ENCODE results near the gene LAD1.

Gene LAD1

GRCh38 chr1:201433609-201434008 is 34.5 kb upstream of the LAD1 start:
- Histone ChIP-seq H3K36me3 (ENCODE audit: insufficient read depth, low read length) (no peaks in the 10 kb centered on the region), H3K9ac (ENCODE audit: insufficient read length) (no peak overlapping the region), H3K9me3 (ENCODE audit: low read depth, low read length) (no peaks in the 10 kb centered on the region), H3K4me3 (no peak overlapping the region), H3K27ac (no peak overlapping the region)
- TF ChIP-seq EZH2 (IDR thresholded peaks at IDR 0.05): no peak
- TF ChIP-seq POLR2AphosphoS5 (IDR thresholded peaks at IDR 0.05; ENCODE audit: borderline replicate concordance, low read depth, low read length): no peak
- no peak for TF ChIP-seq FOXP2 (optimal IDR thresholded peaks at IDR 0.05; ENCODE audit: control extremely low read depth, extremely low read length, insufficient read depth)
- no peak for DNase-seq (ENCODE audit: low read depth, low spot score)

DNA sequence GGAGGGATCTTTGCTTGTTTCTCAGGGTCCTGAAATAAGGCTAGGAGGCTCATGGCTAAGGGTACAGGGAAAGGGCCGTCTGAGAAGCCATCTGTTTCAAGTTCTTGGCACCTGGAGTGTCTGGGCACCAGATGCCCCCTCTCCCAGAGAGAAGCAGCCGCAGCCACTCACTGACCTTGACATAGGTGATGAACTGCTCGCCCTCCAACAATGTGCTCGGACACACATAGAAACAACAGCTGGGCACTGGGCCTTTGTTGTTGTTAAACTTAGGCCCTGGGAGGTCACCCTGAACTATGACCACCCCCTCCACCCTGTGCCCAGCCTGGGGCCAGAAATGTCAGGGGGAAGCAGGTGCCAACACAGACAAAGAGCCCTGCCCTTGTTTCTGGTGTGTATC is 31.7 kb upstream of the LAD1 start:
- no peak for DNase-seq (ENCODE audit: low read depth, low spot score)
- H3K27ac ChIP-seq: no peak overlapping the region

GRCh38 chr1:201429736-201430501 is 30.8 kb upstream of the LAD1 start:
- TF ChIP-seq EZH2 (IDR thresholded peaks at IDR 0.05): no peak
- TF ChIP-seq POLR2AphosphoS5 (IDR thresholded peaks at IDR 0.05; ENCODE audit: borderline replicate concordance, low read depth, low read length): no peak
- no peak for TF ChIP-seq FOXP2 (optimal IDR thresholded peaks at IDR 0.05; ENCODE audit: control extremely low read depth, extremely low read length, insufficient read depth)
- H3K4me3 ChIP-seq: no peak overlapping the region
- no peaks in the 10 kb centered on the region for H3K9me3 ChIP-seq (ENCODE audit: low read depth, low read length)
- H3K9ac ChIP-seq (ENCODE audit: insufficient read length): no peak overlapping the region
- no peak overlapping the region for H3K27ac ChIP-seq
- DNase-seq (ENCODE audit: low read depth, low spot score): no peak
- H3K36me3 ChIP-seq (ENCODE audit: insufficient read depth, low read length): no peaks in the 10 kb centered on the region

More for the DNA sequence above, 31.7 kb upstream of the LAD1 start:
- H3K4me3 ChIP-seq: no peak overlapping the region
- H3K9me3 ChIP-seq (ENCODE audit: low read depth, low read length): no peaks in the 10 kb centered on the region
- no peak overlapping the region for H3K9ac ChIP-seq (ENCODE audit: insufficient read length)
- no peaks in the 10 kb centered on the region for H3K36me3 ChIP-seq (ENCODE audit: insufficient read depth, low read length)
- TF ChIP-seq EZH2 (IDR thresholded peaks at IDR 0.05): no peak

- no peak overlapping the region for H3K4me3 ChIP-seq
- no peaks in the 10 kb centered on the region for H3K9me3 ChIP-seq (ENCODE audit: low read depth, low read length)
- no peak overlapping the region for H3K9ac ChIP-seq (ENCODE audit: insufficient read length)
- TF ChIP-seq EZH2 (IDR thresholded peaks at IDR 0.05): no peak
- TF ChIP-seq FOXP2 (optimal IDR thresholded peaks at IDR 0.05; ENCODE audit: control extremely low read depth, extremely low read length, insufficient read depth): no peak
- TF ChIP-seq POLR2AphosphoS5 (IDR thresholded peaks at IDR 0.05; ENCODE audit: borderline replicate concordance, low read depth, low read length): no peak
- no peak for DNase-seq (ENCODE audit: low read depth, low spot score)
- H3K36me3 ChIP-seq (ENCODE audit: insufficient read depth, low read length): no peaks in the 10 kb centered on the region
- H3K27ac ChIP-seq: no peak overlapping the region
Observed at GRCh38 chr1:201427963-201428362, 28.8 kb upstream of the LAD1 start.

DNA sequence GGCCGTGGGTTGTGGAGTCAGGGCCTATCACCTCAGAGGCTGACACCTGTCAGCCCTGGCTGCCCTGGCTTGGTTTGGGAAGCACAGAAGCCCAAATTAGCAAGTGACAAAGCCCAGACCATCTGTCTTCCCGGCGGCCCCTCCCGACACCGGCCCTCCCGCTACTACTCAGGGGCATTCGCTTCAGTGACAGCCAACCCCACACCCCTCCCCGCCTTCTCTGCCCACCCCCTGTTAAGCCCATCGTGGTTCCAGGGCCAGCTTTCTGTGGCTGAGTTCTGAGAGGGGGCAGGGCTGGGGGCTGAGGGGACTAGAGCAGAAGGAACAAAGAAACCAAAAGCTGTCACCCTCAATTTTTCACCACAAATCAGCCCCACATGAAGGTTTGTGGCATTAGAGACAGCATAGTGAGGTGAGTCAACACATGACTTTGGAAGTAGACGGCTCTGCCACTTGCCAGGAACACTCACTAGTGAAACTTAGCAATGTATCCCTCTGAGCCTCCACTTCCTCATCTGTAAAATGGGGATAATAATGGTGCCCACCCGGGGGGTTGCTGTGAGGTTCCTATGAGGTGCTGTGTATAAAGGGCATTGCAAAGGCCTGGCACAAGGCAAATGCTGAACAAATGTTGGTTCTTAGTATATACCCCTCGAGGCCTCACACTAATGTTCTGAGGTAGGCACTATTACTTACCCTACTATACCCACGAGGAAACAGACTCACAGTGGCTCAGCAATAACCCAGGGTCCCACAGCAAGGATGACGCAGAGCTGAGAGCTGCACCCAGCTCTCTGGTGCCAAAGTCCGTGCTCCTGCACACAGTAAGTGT is 27.6 kb upstream of the LAD1 start:
- Histone ChIP-seq H3K9me3 (ENCODE audit: low read depth, low read length) (no peaks in the 10 kb centered on the region), H3K36me3 (ENCODE audit: insufficient read depth, low read length) (no peaks in the 10 kb centered on the region), H3K4me3 (no peak overlapping the region), H3K9ac (ENCODE audit: insufficient read length) (no peak overlapping the region), H3K27ac (no peak overlapping the region)
- TF ChIP-seq FOXP2 (optimal IDR thresholded peaks at IDR 0.05; ENCODE audit: control extremely low read depth, extremely low read length, insufficient read depth) (no peak), EZH2 (IDR thresholded peaks at IDR 0.05) (no peak), POLR2AphosphoS5 (IDR thresholded peaks at IDR 0.05; ENCODE audit: borderline replicate concordance, low read depth, low read length) (no peak)
- DNase-seq (ENCODE audit: low read depth, low spot score): no peak

DNA sequence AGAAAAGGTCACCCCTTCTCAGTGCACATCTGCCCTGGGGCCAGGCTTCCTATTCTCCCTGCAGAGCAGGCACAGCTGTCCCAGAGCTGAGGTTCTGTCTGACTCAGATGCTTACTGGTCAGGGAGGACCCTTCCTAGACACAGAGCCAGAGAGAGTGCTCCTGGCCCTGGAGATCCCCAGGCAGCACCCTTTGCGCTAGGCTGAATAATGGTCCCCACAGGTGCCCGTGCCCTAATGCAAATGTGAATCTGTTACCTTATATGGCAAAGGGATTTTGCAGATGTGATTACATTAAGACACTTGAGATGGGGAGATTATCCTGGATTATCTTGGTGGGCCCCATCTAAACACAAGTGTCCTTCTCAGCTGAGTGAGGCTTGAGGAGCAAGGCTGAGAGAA is 25.0 kb upstream of the LAD1 start:
- Histone ChIP-seq H3K9me3 (ENCODE audit: low read depth, low read length) (no peaks in the 10 kb centered on the region), H3K4me3 (no peak overlapping the region), H3K36me3 (ENCODE audit: insufficient read depth, low read length) (no peaks in the 10 kb centered on the region), H3K9ac (ENCODE audit: insufficient read length) (no peak overlapping the region), H3K27ac (no peak overlapping the region)
- TF ChIP-seq POLR2AphosphoS5 (IDR thresholded peaks at IDR 0.05; ENCODE audit: borderline replicate concordance, low read depth, low read length) (no peak), FOXP2 (optimal IDR thresholded peaks at IDR 0.05; ENCODE audit: control extremely low read depth, extremely low read length, insufficient read depth) (no peak), EZH2 (IDR thresholded peaks at IDR 0.05) (no peak)
- no peak for DNase-seq (ENCODE audit: low read depth, low spot score)

- DNase-seq (ENCODE audit: low read depth, low spot score): no peak
- Histone ChIP-seq H3K27ac (no peak overlapping the region), H3K9ac (ENCODE audit: insufficient read length) (no peak overlapping the region), H3K36me3 (ENCODE audit: insufficient read depth, low read length) (no peaks in the 10 kb centered on the region), H3K4me3 (no peak overlapping the region), H3K9me3 (ENCODE audit: low read depth, low read length) (no peaks in the 10 kb centered on the region)
- TF ChIP-seq EZH2 (IDR thresholded peaks at IDR 0.05) (no peak), FOXP2 (optimal IDR thresholded peaks at IDR 0.05; ENCODE audit: control extremely low read depth, extremely low read length, insufficient read depth) (no peak), POLR2AphosphoS5 (IDR thresholded peaks at IDR 0.05; ENCODE audit: borderline replicate concordance, low read depth, low read length) (no peak)
Observed at GRCh38 chr1:201423655-201424054, 24.5 kb upstream of the LAD1 start.

- Histone ChIP-seq H3K36me3 (ENCODE audit: insufficient read depth, low read length) (no peaks in the 10 kb centered on the region), H3K9ac (ENCODE audit: insufficient read length) (no peak overlapping the region), H3K27ac (no peak overlapping the region), H3K9me3 (ENCODE audit: low read depth, low read length) (no peaks in the 10 kb centered on the region), H3K4me3 (no peak overlapping the region)
- TF ChIP-seq EZH2 (IDR thresholded peaks at IDR 0.05) (no peak), POLR2AphosphoS5 (IDR thresholded peaks at IDR 0.05; ENCODE audit: borderline replicate concordance, low read depth, low read length) (no peak), FOXP2 (optimal IDR thresholded peaks at IDR 0.05; ENCODE audit: control extremely low read depth, extremely low read length, insufficient read depth) (no peak)
- DNase-seq (ENCODE audit: low read depth, low spot score): no peak
Observed at GRCh38 chr1:201422436-201423030, 23.4 kb upstream of the LAD1 start.
